K562 (cell line): ENCODE results near the gene AGAP1. TPM values are rescaled to one million over a fixed set of nuclear protein-coding genes. Genes with fewer than 3 reads are reported as not detected.

Experiments used
- ATAC-seq: fragments of 200-7000 bp; cut with Tn5 transposase; 3 replicates; pipeline ENCODE4 v1.9.1; 2020; ENCODE audit warnings: moderate library complexity
- BruUV-seq: library from RNA; stranded (reverse); fragments of 400-500 nt; replicated peaks from 2 replicates; lab custom pipeline; 2021; lab: Mats Ljungman, UMichigan
- CTCF ChIA-PET: fragments of 300-600 bp; formaldehyde crosslinking; extraction: SDS; loops from one replicate; lab custom pipeline; 2021; ENCODE audit warnings: low intra/inter-chr PET ratio; lab: Yijun Ruan, JAX
- POLR2A ChIA-PET: fragments of 300-600, 350-650 bp; sonication (Branson Sonifier 250); formaldehyde crosslinking; extraction: SDS; loops from one replicate; lab custom pipeline; 2021; ENCODE audit warnings: antibody characterized with exemption, inconsistent platforms; lab: Yijun Ruan, JAX
- DNase-seq, 4 experiments: peaks; one replicate each; pipeline versions ENCODE4 v3.0.0 to v3.0.0-alpha.2; 2011 to 2018; ENCODE audit warnings: low spot score in 3 of 4, mixed read lengths in 3 of 4; ENCODE audit errors: extremely low read depth in 1 of 4
- FAIRE-seq: peaks from 2 replicates; lab custom pipeline; 2011; peaks lifted over from hg19 to GRCh38; lab: Jason Lieb, UNC
- H2AFZ ChIP-seq: 2 replicates; pipeline ENCODE4 v1.6.0; 2011; ENCODE audit warnings: low read depth, low read length, control low read depth, inconsistent platforms
- H3K27ac ChIP-seq: fragments of 200-600 bp; 3 replicates; pipeline ENCODE4 v1.8.0; 2011; ENCODE audit warnings: low read depth, mild to moderate bottlenecking, control low read depth, inconsistent platforms, low read length, moderate library complexity, mixed read lengths; ENCODE audit errors: extremely low read depth
- H3K27me3 ChIP-seq, 2 experiments: fragments of 300-600 bp in 1 of 2; 2 replicates in 1 of 2; 3 replicates in 1 of 2; pipeline versions ENCODE4 v1.6.0 to v1.8.0; 2011; ENCODE audit warnings: inconsistent platforms in 2 of 2, low read length in 2 of 2, mild to moderate bottlenecking in 1 of 2, mixed read lengths in 1 of 2, moderate library complexity in 1 of 2; ENCODE audit not compliant: control insufficient read depth in 2 of 2, insufficient read depth in 2 of 2
- H3K36me3 ChIP-seq: fragments of 300-600 bp; 3 replicates; pipeline ENCODE4 v1.8.0; 2011; ENCODE audit warnings: mild to moderate bottlenecking, low read length, inconsistent platforms; ENCODE audit not compliant: control insufficient read depth, insufficient read depth
- H3K4me1 ChIP-seq, 2 experiments: fragments of 200-600 bp in 1 of 2; replicated peaks in 1 of 2; 2 replicates in 1 of 2; 3 replicates in 1 of 2; pipeline versions ENCODE4 v1.5.1 to v1.8.0; 2011; ENCODE audit warnings: inconsistent platforms in 2 of 2, low read length in 2 of 2, mild to moderate bottlenecking in 1 of 2, mixed read lengths in 1 of 2, moderate library complexity in 1 of 2; ENCODE audit not compliant: control insufficient read depth in 2 of 2, insufficient read depth in 2 of 2
- H3K4me2 ChIP-seq: 2 replicates; pipeline ENCODE4 v1.6.1; 2011; ENCODE audit warnings: low read length, control low read depth, inconsistent platforms, mixed read lengths; ENCODE audit not compliant: insufficient read depth
- H3K4me3 ChIP-seq: fragments of 200-600 bp; sonication (generic), shearing (Covaris generic); 2 replicates; pipeline ENCODE4 v1.5.1; 2016; ENCODE audit warnings: control low read depth, inconsistent platforms
- H3K79me2 ChIP-seq: fragments of 200-600 bp; 3 replicates; pipeline ENCODE4 v1.8.0; 2011; ENCODE audit warnings: low read length, inconsistent platforms; ENCODE audit not compliant: control insufficient read depth, insufficient read depth
- H3K9ac ChIP-seq, 2 experiments: 2 replicates each; pipeline versions ENCODE4 v1.6.0 to v1.6.1; 2011; ENCODE audit warnings: low read depth in 2 of 2, low read length in 2 of 2, control low read depth in 1 of 2, inconsistent platforms in 1 of 2, mild to moderate bottlenecking in 1 of 2, mixed read lengths in 1 of 2; ENCODE audit not compliant: insufficient read depth in 1 of 2
- H3K9me1 ChIP-seq: one replicate; pipeline ENCODE4 v1.6.0; 2011; ENCODE audit warnings: inconsistent platforms, mild to moderate bottlenecking, low read length, moderate library complexity; ENCODE audit not compliant: control insufficient read depth, insufficient read depth
- H3K9me3 ChIP-seq: replicated peaks from 2 replicates; pipeline ENCODE4 v1.5.1; 2011; ENCODE audit warnings: low read depth, low read length, inconsistent platforms; ENCODE audit not compliant: control insufficient read depth, insufficient read depth
- H4K20me1 ChIP-seq: replicated peaks from 2 replicates; pipeline ENCODE4 v1.6.1; 2011; ENCODE audit warnings: low read length, inconsistent platforms, mixed read lengths; ENCODE audit not compliant: control insufficient read depth, insufficient read depth
- DMBX1 ChIP-seq: fragments of 250-450 bp; sonication (Bioruptor Pico); IDR thresholded peaks from 2 replicates; pipeline ENCODE4 v1.8.0; 2022; ENCODE audit warnings: inconsistent platforms, mild to moderate bottlenecking, moderate library complexity, borderline replicate concordance
- HOXB6 ChIP-seq: fragments of 250-450 bp; sonication (Bioruptor Pico); IDR thresholded peaks from 2 replicates; pipeline ENCODE4 v1.5.1; 2022; ENCODE audit warnings: mild to moderate bottlenecking, borderline replicate concordance
- ZEB2 ChIP-seq: fragments of 450-650 bp; IDR thresholded peaks from 2 replicates; pipeline ENCODE4 v1.6.1; 2016
- ZKSCAN8 ChIP-seq: fragments of 200-800 bp; sonication (Bioruptor generic); IDR thresholded peaks from 2 replicates; pipeline ENCODE4 v1.6.1; 2016; ENCODE audit warnings: missing genetic modification characterization, missing compliant biosample characterization
- ZNF79 ChIP-seq: fragments of 250-450 bp; sonication (Bioruptor Pico); IDR thresholded peaks from 2 replicates; pipeline ENCODE4 v1.4.0; 2020; ENCODE audit warnings: low read depth, mild to moderate bottlenecking, moderate library complexity
- ZSCAN32 ChIP-seq: fragments of 450-650 bp; formaldehyde crosslinking; IDR thresholded peaks from 2 replicates; pipeline ENCODE4 v1.4.0; 2020; ENCODE audit warnings: mild to moderate bottlenecking, moderate library complexity
- WGBS: fragments of 100-300 bp; shearing (Covaris generic); methylation state at CpG from one replicate; pipeline ENCODE4 v1.1.6; 2016; ENCODE audit warnings: low coverage, mixed read lengths; ENCODE audit not compliant: insufficient coverage; ENCODE audit errors: missing lambda C conversion rate; 5-methylcytosine and 5-hydroxymethylcytosine counted together
- in situ Hi-C: fragments of 300-500 bp; cut with MboI; formaldehyde crosslinking; loops from 4 replicates; pipeline ENCODE4 v1.15.0; 2018; ENCODE audit warnings: inconsistent platforms, mixed read lengths
- intact Hi-C: fragments of 100-400 bp; cut with micrococcal nuclease; formaldehyde crosslinking; loops from 2 replicates; pipeline ENCODE4 v1.14.2; 2022
- polyA plus RNA-seq, 8 experiments: library from polyadenylated mRNA; depleted of rRNA in 4 of 8; stranded (reverse) in 5 of 8; unstranded in 3 of 8; fragments of >200 nt; fragmentation: Nextera tagmentation in 2 of 8; fragmentation: Illumina TruSeq in 1 of 8; extraction: Ambion mirVana in 2 of 8; extraction: Trizol in 1 of 8; gene quantifications; 2 replicates each; pipeline versions ENCODE4 v1.2.1 to v1.2.3, GENCODE V29; 2011 to 2014; ENCODE audit warnings: inconsistent platforms in 1 of 8, missing spikeins in 1 of 8
- total RNA-seq, 7 experiments: library from RNA; depleted of rRNA in 6 of 7; stranded (reverse); fragments of >200 nt in 6 of 7; fragmentation: Illumina TruSeq in 2 of 7; extraction: Trizol in 2 of 7; gene quantifications; 2 replicates each; pipeline versions ENCODE4 v1.2.1 to v1.2.3, GENCODE V29; 2011 to 2021; ENCODE audit warnings: low replicate concordance in 1 of 7
- TF ChIP-seq, protein P1 (sequence below), 2 experiments: IDR thresholded peaks in 1 of 2; conservative IDR thresholded peaks in 1 of 2; 2 replicates each; pipeline ENCODE4 v1.6.1; 2016; ENCODE audit warnings: low read depth in 2 of 2, mild to moderate bottlenecking in 1 of 2, missing compliant biosample characterization in 1 of 2, missing genetic modification characterization in 1 of 2, moderate library complexity in 1 of 2
- TF ChIP-seq, protein P2 (sequence below), 2 experiments: fragments of 150-350 bp in 1 of 2; IDR thresholded peaks; 2 replicates each; pipeline ENCODE4 v1.6.1; 2012 to 2016; ENCODE audit warnings: low read depth in 2 of 2, low read length in 2 of 2, mild to moderate bottlenecking in 1 of 2, moderate library complexity in 1 of 2
- TF ChIP-seq, protein P3 (sequence below), 3 experiments: fragments of 200-800 bp in 1 of 3; fragments of 250-450 bp in 1 of 3; fragments of 450-650 bp in 1 of 3; sonication (Bioruptor Pico) in 1 of 3; sonication (Bioruptor generic) in 1 of 3; formaldehyde crosslinking in 1 of 3; IDR thresholded peaks; 2 replicates each; pipeline versions ENCODE4 v1.6.1 to v1.8.0; 2016 to 2022; ENCODE audit warnings: mild to moderate bottlenecking in 2 of 3, missing genetic modification characterization in 2 of 3, missing compliant biosample characterization in 1 of 3, moderate library complexity in 1 of 3

The AGAP1 gene
- total and polyA plus RNA-seq, 9 of the 15 experiments (the other 6 are each of a cell fraction or from before 2014, with no cell fraction given): 1.3 to 24.0 (median 10.6) TPM

DNA sequence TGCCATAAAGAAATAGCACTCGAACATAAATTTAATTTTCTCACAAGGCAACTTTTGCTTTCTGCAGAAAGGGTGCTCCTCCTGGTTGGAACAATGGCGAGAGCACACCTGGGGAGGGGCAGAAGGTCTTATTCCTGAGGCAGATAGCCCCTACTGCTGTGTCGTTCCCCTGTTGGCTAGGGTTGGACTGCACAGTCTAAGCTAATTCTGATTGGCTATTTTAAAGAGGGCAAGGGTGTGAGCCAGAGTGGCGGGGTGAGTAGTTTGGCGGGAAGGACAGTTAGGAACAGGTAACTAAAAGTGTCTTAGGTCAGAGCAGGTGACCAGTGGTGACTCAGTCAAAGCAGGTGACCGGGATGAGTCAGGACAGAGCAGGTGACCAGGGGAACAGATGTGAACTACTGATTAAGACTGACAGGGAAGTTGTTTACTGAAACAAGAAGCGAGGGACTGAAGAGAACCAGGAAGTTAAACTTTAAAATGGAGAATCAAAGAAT, 49.7 kb upstream of the AGAP1 start (continued):
- TF ChIP-seq, protein P1, sequence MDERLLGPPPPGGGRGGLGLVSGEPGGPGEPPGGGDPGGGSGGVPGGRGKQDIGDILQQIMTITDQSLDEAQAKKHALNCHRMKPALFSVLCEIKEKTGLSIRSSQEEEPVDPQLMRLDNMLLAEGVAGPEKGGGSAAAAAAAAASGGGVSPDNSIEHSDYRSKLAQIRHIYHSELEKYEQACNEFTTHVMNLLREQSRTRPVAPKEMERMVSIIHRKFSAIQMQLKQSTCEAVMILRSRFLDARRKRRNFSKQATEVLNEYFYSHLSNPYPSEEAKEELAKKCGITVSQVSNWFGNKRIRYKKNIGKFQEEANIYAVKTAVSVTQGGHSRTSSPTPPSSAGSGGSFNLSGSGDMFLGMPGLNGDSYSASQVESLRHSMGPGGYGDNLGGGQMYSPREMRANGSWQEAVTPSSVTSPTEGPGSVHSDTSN (CRISPR knock-in tag; IDR thresholded peaks at IDR 0.05; ENCODE audit: low read depth): no peak
- TF ChIP-seq, protein P1 (tag; conservative IDR thresholded peaks at IDR 0.05; ENCODE audit: low read depth): no peak
- TF ChIP-seq ZKSCAN8 (no peak), ZNF79 (CRISPR knock-in tag) (no peak)

DNA sequence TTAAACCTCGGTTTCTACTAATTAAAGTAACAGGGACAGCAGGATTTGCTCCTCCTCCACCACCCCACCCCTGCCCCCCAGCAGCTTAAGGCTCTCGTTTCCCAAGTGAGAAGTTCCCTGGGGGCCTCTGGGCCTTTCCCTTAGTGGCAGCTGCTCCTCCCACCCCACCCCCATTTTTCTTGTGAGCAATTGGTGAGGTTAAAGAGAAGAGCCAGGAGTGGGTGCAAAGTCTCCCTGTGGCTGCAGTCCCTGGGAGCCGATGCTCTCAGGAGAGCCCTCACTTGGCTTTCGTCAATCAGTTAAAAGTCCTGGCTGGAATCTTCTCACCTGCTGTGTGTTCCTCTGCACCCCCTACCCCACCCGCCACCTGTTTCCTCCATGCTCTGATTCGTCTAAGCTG, 48.7 kb upstream of the AGAP1 start:
- no peak; the same call in 1 of the 3 replicates for ATAC-seq
- 57% methylated on average over 1 of the region's 6 CpGs for WGBS
- Histone ChIP-seq H3K27ac (peak overlapping the region; percentile 78; the same call in 2 of the 3 replicates), H3K79me2 (no peaks in the 10 kb centered on the region), H3K9ac (no peak overlapping the region), H2AFZ (peak overlapping the region; percentile 66), H3K9me3 (peaks cover 15% of the 10 kb centered on the region), H3K9me1 (no peaks in the 10 kb centered on the region), H3K4me2 (no peak overlapping the region), H4K20me1 (no peaks in the 10 kb centered on the region), H3K27me3 (no peaks in the 10 kb centered on the region), H3K4me3 (no peak overlapping the region), H3K36me3 (no peaks in the 10 kb centered on the region), H3K4me1 (peaks cover 8 to 14% of the 10 kb centered on the region in 2 experiments)
- BruUV-seq: no TSS peak
- CTCF ChIA-PET: no interaction called here
- FAIRE-seq: no peak
- intact Hi-C loops: no loop called here
- POLR2A ChIA-PET: interaction anchor here (0.6 kb wide), 1 partner anchor 42 kb away, joined by 4 read pairs; no protein-coding TSS in a partner anchor
- no peak for DNase-seq
- TF ChIP-seq HOXB6 (CRISPR knock-in tag) (no peak), ZEB2 (no peak), DMBX1 (CRISPR knock-in tag) (peak; percentile 16; the same call in 1 of the 2 replicates), ZSCAN32 (CRISPR knock-in tag) (no peak)
- TF ChIP-seq, protein P2, sequence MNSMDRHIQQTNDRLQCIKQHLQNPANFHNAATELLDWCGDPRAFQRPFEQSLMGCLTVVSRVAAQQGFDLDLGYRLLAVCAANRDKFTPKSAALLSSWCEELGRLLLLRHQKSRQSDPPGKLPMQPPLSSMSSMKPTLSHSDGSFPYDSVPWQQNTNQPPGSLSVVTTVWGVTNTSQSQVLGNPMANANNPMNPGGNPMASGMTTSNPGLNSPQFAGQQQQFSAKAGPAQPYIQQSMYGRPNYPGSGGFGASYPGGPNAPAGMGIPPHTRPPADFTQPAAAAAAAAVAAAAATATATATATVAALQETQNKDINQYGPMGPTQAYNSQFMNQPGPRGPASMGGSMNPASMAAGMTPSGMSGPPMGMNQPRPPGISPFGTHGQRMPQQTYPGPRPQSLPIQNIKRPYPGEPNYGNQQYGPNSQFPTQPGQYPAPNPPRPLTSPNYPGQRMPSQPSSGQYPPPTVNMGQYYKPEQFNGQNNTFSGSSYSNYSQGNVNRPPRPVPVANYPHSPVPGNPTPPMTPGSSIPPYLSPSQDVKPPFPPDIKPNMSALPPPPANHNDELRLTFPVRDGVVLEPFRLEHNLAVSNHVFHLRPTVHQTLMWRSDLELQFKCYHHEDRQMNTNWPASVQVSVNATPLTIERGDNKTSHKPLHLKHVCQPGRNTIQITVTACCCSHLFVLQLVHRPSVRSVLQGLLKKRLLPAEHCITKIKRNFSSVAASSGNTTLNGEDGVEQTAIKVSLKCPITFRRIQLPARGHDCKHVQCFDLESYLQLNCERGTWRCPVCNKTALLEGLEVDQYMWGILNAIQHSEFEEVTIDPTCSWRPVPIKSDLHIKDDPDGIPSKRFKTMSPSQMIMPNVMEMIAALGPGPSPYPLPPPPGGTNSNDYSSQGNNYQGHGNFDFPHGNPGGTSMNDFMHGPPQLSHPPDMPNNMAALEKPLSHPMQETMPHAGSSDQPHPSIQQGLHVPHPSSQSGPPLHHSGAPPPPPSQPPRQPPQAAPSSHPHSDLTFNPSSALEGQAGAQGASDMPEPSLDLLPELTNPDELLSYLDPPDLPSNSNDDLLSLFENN (IDR thresholded peaks at IDR 0.05; ENCODE audit: low read depth in 2 of 2, low read length in 2 of 2): no peak
- TF ChIP-seq, protein P3, sequence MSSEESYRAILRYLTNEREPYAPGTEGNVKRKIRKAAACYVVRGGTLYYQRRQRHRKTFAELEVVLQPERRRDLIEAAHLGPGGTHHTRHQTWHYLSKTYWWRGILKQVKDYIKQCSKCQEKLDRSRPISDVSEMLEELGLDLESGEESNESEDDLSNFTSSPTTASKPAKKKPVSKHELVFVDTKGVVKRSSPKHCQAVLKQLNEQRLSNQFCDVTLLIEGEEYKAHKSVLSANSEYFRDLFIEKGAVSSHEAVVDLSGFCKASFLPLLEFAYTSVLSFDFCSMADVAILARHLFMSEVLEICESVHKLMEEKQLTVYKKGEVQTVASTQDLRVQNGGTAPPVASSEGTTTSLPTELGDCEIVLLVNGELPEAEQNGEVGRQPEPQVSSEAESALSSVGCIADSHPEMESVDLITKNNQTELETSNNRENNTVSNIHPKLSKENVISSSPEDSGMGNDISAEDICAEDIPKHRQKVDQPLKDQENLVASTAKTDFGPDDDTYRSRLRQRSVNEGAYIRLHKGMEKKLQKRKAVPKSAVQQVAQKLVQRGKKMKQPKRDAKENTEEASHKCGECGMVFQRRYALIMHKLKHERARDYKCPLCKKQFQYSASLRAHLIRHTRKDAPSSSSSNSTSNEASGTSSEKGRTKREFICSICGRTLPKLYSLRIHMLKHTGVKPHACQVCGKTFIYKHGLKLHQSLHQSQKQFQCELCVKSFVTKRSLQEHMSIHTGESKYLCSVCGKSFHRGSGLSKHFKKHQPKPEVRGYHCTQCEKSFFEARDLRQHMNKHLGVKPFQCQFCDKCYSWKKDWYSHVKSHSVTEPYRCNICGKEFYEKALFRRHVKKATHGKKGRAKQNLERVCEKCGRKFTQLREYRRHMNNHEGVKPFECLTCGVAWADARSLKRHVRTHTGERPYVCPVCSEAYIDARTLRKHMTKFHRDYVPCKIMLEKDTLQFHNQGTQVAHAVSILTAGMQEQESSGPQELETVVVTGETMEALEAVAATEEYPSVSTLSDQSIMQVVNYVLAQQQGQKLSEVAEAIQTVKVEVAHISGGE (CRISPR knock-in tag; IDR thresholded peaks at IDR 0.05): no peak
- in situ Hi-C loops: no loop called here
